K562 (cell line): Measurements from ENCODE around the gene TRIM65. TPM values are rescaled to one million over a fixed set of nuclear protein-coding genes. Genes with fewer than 3 reads are reported as not detected.
A peak's percentile ranks its signal among the peaks of the same experiment; 100 is the strongest.

Experiments
- CBX8 ChIP-seq: fragments of 200-600 bp; sonication (generic); IDR thresholded peaks from 2 replicates; pipeline ENCODE4 v1.6.1; 2012; ENCODE audit warnings: borderline replicate concordance, mixed run types, low read depth, mild to moderate bottlenecking, moderate library complexity, mixed read lengths, low read length, control low read depth, inconsistent platforms; ENCODE audit not compliant: poor library complexity, severe bottlenecking; ENCODE audit errors: extremely low read depth
- DIDO1 ChIP-seq: fragments of 450-650 bp; IDR thresholded peaks from 2 replicates; pipeline ENCODE4 v1.6.1; 2016; ENCODE audit warnings: low read depth, missing biosample characterization, missing genetic modification characterization
- MAX ChIP-seq: sonication (generic); formaldehyde crosslinking; IDR thresholded peaks from 2 replicates; pipeline ENCODE4 v1.9.0; 2022; ENCODE audit warnings: mild to moderate bottlenecking, missing genetic modification reagents
- PREB ChIP-seq: sonication (generic); formaldehyde crosslinking; IDR thresholded peaks from 2 replicates; pipeline ENCODE4 v1.8.1; 2023; ENCODE audit warnings: mild to moderate bottlenecking, missing genetic modification reagents
- RBM25 ChIP-seq: fragments of 200-400 bp; formaldehyde crosslinking; IDR thresholded peaks from 2 replicates; pipeline ENCODE4 v1.6.1; 2018; ENCODE audit warnings: low read length, low read depth, moderate library complexity; ENCODE audit not compliant: severe bottlenecking
- SLC30A9 ChIP-seq: fragments of 250-450 bp; sonication (Bioruptor Pico); IDR thresholded peaks from 2 replicates; pipeline ENCODE4 v1.8.0; 2022; ENCODE audit warnings: mild to moderate bottlenecking, moderate library complexity
- SMARCA5 ChIP-seq: fragments of 450-650 bp; IDR thresholded peaks from 2 replicates; pipeline ENCODE4 v1.6.1; 2016
- STAT6 ChIP-seq: sonication (generic); formaldehyde crosslinking; IDR thresholded peaks from 2 replicates; pipeline ENCODE4 v1.8.1; 2023; ENCODE audit warnings: mild to moderate bottlenecking, missing genetic modification reagents
- TCF15 ChIP-seq: fragments of 250-450 bp; sonication (Bioruptor Pico); IDR thresholded peaks from 2 replicates; pipeline ENCODE4 v1.8.0; 2022; ENCODE audit warnings: moderate library complexity, mild to moderate bottlenecking, inconsistent platforms
- TCFL5 ChIP-seq: fragments of 250-450 bp; sonication (Bioruptor Pico); conservative IDR thresholded peaks from 2 replicates; pipeline ENCODE4 v1.6.1; 2021; ENCODE audit warnings: mild to moderate bottlenecking, moderate library complexity, matching md5 sums
- TEAD1 ChIP-seq, 2 experiments: fragments of 450-650 bp in 1 of 2; sonication (generic) in 1 of 2; formaldehyde crosslinking; IDR thresholded peaks; 2 replicates each; pipeline versions ENCODE4 v1.4.0 to v1.8.0; 2020 to 2022; ENCODE audit warnings: mild to moderate bottlenecking in 2 of 2, missing genetic modification reagents in 1 of 2
- ZBTB26 ChIP-seq: fragments of 450-650 bp; formaldehyde crosslinking; IDR thresholded peaks from 2 replicates; pipeline ENCODE4 v1.4.0; 2022; ENCODE audit warnings: missing genetic modification characterization
- ZMIZ1 ChIP-seq, 2 experiments: fragments of 150-350 bp in 1 of 2; IDR thresholded peaks; 2 replicates each; pipeline ENCODE4 v1.6.1; 2012 to 2016; ENCODE audit warnings: low read depth in 2 of 2, low read length in 2 of 2, mild to moderate bottlenecking in 1 of 2, moderate library complexity in 1 of 2
- polyA plus RNA-seq, 8 experiments: library from polyadenylated mRNA; depleted of rRNA in 4 of 8; stranded (reverse) in 5 of 8; unstranded in 3 of 8; fragments of >200 nt; fragmentation: Nextera tagmentation in 2 of 8; fragmentation: Illumina TruSeq in 1 of 8; extraction: Ambion mirVana in 2 of 8; extraction: Trizol in 1 of 8; gene quantifications; 2 replicates each; pipeline versions ENCODE4 v1.2.1 to v1.2.3, GENCODE V29; 2011 to 2014; ENCODE audit warnings: inconsistent platforms in 1 of 8, missing spikeins in 1 of 8
- total RNA-seq, 7 experiments: library from RNA; depleted of rRNA in 6 of 7; stranded (reverse); fragments of >200 nt in 6 of 7; fragmentation: Illumina TruSeq in 2 of 7; extraction: Trizol in 2 of 7; gene quantifications; 2 replicates each; pipeline versions ENCODE4 v1.2.1 to v1.2.3, GENCODE V29; 2011 to 2021; ENCODE audit warnings: low replicate concordance in 1 of 7

The TRIM65 gene
- total and polyA plus RNA-seq, 9 of the 15 experiments (the other 6 are each of a cell fraction or from before 2014, with no cell fraction given) = 2.8 to 45.7 (median 22.9) TPM

- no peak for TF ChIP-seq TCFL5
- TF ChIP-seq CBX8 = no peak
- no peak for TF ChIP-seq SLC30A9 (CRISPR knock-in tag)
- TF ChIP-seq PREB (CRISPR knock-in tag) = peak; percentile 94
- TF ChIP-seq RBM25 = no peak
- TF ChIP-seq ZBTB26 (CRISPR knock-in tag) = no peak
- TF ChIP-seq MAX (CRISPR knock-in tag) = peak; percentile 83
- TF ChIP-seq ZMIZ1 (IDR thresholded peaks at IDR 0.05; ENCODE audit: low read depth in 2 of 2, low read length in 2 of 2) = no peak; a peak in 1 of 4 replicates
- TF ChIP-seq DIDO1 (tag) = no peak
- peak in 1 of 2 experiments; percentile 86; a peak in 1 of 4 replicates for TF ChIP-seq TEAD1 (CRISPR knock-in tag; IDR thresholded peaks at IDR 0.05)
- no peak for TF ChIP-seq TCF15
- TF ChIP-seq STAT6 (CRISPR knock-in tag) = 0 out of 2 replicates have a peak, but pooled peaks have one; percentile 78
- no peak for TF ChIP-seq SMARCA5
Observed at GRCh38 chr17:75896415-75897159, at the start of gene TRIM65 (continued).
